HepG2 (cell line): ENCODE results near the gene VAC14. TPM values are rescaled to one million over a fixed set of nuclear protein-coding genes. Genes with fewer than 3 reads are reported as not detected.
A peak's percentile ranks its signal among the peaks of the same experiment; 100 is the strongest.

Source experiments
- AGO2 ChIP-seq: fragments of 200-400 bp; formaldehyde crosslinking; optimal IDR thresholded peaks from 2 replicates; pipeline ENCODE3; 2017; ENCODE audit warnings: mild to moderate bottlenecking, low read depth, low read length, moderate library complexity
- ARID4A ChIP-seq: sonication (generic); formaldehyde crosslinking; IDR thresholded peaks from 2 replicates; pipeline ENCODE4 v1.5.0; 2020; ENCODE audit warnings: mild to moderate bottlenecking, missing genetic modification reagents, borderline replicate concordance
- GFI1 ChIP-seq: sonication (generic); formaldehyde crosslinking; IDR thresholded peaks from 2 replicates; pipeline ENCODE4 v1.5.0; 2020; ENCODE audit warnings: missing genetic modification reagents, mild to moderate bottlenecking, borderline replicate concordance
- IKZF5 ChIP-seq: IDR thresholded peaks from 2 replicates; pipeline ENCODE4 v1.6.1; 2018; ENCODE audit warnings: missing genetic modification reagents, mild to moderate bottlenecking, missing compliant biosample characterization
- JARID2 ChIP-seq: sonication (generic); formaldehyde crosslinking; IDR thresholded peaks from 2 replicates; pipeline ENCODE4 v1.8.1; 2023; ENCODE audit warnings: missing genetic modification reagents, inconsistent platforms; ENCODE audit not compliant: insufficient replicate concordance
- MXD4 ChIP-seq: IDR thresholded peaks from 2 replicates; pipeline ENCODE4 v1.6.1; 2016; ENCODE audit warnings: mild to moderate bottlenecking, missing biosample characterization, missing genetic modification reagents
- MYC ChIP-seq: sonication (generic); formaldehyde crosslinking; IDR thresholded peaks from 2 replicates; pipeline ENCODE4 v1.9.0; 2021; ENCODE audit warnings: missing genetic modification reagents, borderline replicate concordance
- MZF1 ChIP-seq: sonication (generic); formaldehyde crosslinking; IDR thresholded peaks from 2 replicates; pipeline ENCODE4 v1.8.1; 2023; ENCODE audit warnings: mild to moderate bottlenecking, missing genetic modification reagents, borderline replicate concordance
- RNF219 ChIP-seq: sonication (generic); formaldehyde crosslinking; IDR thresholded peaks from 2 replicates; pipeline ENCODE4 v1.5.0; 2020; ENCODE audit warnings: mild to moderate bottlenecking, missing genetic modification reagents
- SAFB2 ChIP-seq: sonication (generic); formaldehyde crosslinking; IDR thresholded peaks from 2 replicates; pipeline ENCODE4 v1.5.1; 2020; ENCODE audit warnings: missing genetic modification reagents, low read depth, mild to moderate bottlenecking, borderline replicate concordance
- USF2 ChIP-seq, 2 experiments: sonication (generic) in 1 of 2; formaldehyde crosslinking in 1 of 2; IDR thresholded peaks; 2 replicates each; pipeline versions ENCODE4 v1.5.1 to v1.6.1; 2011 to 2020; ENCODE audit warnings: borderline replicate concordance in 1 of 2, low read depth in 1 of 2, low read length in 1 of 2, mild to moderate bottlenecking in 1 of 2, missing genetic modification reagents in 1 of 2, moderate library complexity in 1 of 2
- ZBTB42 ChIP-seq: sonication (generic); formaldehyde crosslinking; IDR thresholded peaks from 2 replicates; pipeline ENCODE4 v1.5.0; 2020; ENCODE audit warnings: mild to moderate bottlenecking, missing genetic modification reagents
- ZBTB46 ChIP-seq: sonication (generic); formaldehyde crosslinking; IDR thresholded peaks from 2 replicates; pipeline ENCODE4 v1.4.0; 2020; ENCODE audit warnings: mild to moderate bottlenecking, missing genetic modification reagents, borderline replicate concordance
- ZNF7 ChIP-seq: IDR thresholded peaks from 2 replicates; pipeline ENCODE4 v1.6.1; 2016; ENCODE audit warnings: missing biosample characterization, missing genetic modification reagents
- ZNF703 ChIP-seq: sonication (generic); formaldehyde crosslinking; IDR thresholded peaks from 2 replicates; pipeline ENCODE4 v1.5.1; 2020; ENCODE audit warnings: missing genetic modification reagents, mild to moderate bottlenecking, moderate library complexity, borderline replicate concordance
- polyA plus RNA-seq, 8 experiments: library from polyadenylated mRNA; depleted of rRNA in 3 of 8; stranded (reverse) in 7 of 8; unstranded in 1 of 8; fragments of >200 nt; fragmentation: Illumina TruSeq in 4 of 8; extraction: Trizol in 4 of 8; gene quantifications; 2 replicates each; pipeline versions ENCODE4 v1.2.1 to v1.2.3, GENCODE V29; 2011 to 2016; ENCODE audit warnings: low read depth in 4 of 8, missing spikeins in 1 of 8, mixed read lengths in 1 of 8; ENCODE audit not compliant: insufficient read depth in 1 of 8
- total RNA-seq, 5 experiments: library from RNA; depleted of rRNA; stranded (reverse); fragments of >200 nt; fragmentation: Illumina TruSeq; extraction: Trizol; gene quantifications; 2 replicates each; pipeline ENCODE4 v1.2.3, GENCODE V29; 2016; ENCODE audit warnings: low read depth in 1 of 5

The VAC14 gene
- total and polyA plus RNA-seq, 2 of the 13 experiments (the other 11 are each of a cell fraction or from before 2014, with no cell fraction given), result 23.5 to 24.6 TPM

- no peak for TF ChIP-seq USF2 (IDR thresholded peaks at IDR 0.05; ENCODE audit: low read depth, low read length)
- TF ChIP-seq USF2 (CRISPR knock-in tag; IDR thresholded peaks at IDR 0.05; ENCODE audit: borderline replicate concordance), result no peak
- peak; percentile 62 for TF ChIP-seq GFI1 (CRISPR knock-in tag)
- no peak; the same call in 1 of the 2 replicates for TF ChIP-seq ZBTB46
- peak; percentile 63 for TF ChIP-seq MYC (CRISPR knock-in tag)
- TF ChIP-seq RNF219, result no peak; the same call in 1 of the 2 replicates
- TF ChIP-seq SAFB2 (CRISPR knock-in tag), result peak; percentile 76; the same call in 1 of the 2 replicates
- TF ChIP-seq IKZF5 (CRISPR knock-in tag), result no peak; the same call in 1 of the 2 replicates
- TF ChIP-seq ZBTB42, result no peak
- TF ChIP-seq JARID2 (CRISPR knock-in tag), result no peak
- peak; percentile 88 for TF ChIP-seq ZNF703
- no peak for TF ChIP-seq ZNF7 (CRISPR knock-in tag)
- peak; percentile 64; the same call in 1 of the 2 replicates for TF ChIP-seq ARID4A
- TF ChIP-seq AGO2, result peak; percentile 98
- TF ChIP-seq MZF1 (CRISPR knock-in tag), result no peak
- TF ChIP-seq MXD4, result no peak
Measured at GRCh38 chr16:70681382-70682238, 119.3 kb downstream of the VAC14 start (continued).
